CD4-positive, alpha-beta T cell (primary cell): ENCODE measurements around the gene RAG1. TPM values are rescaled to one million over a fixed set of nuclear protein-coding genes. Genes with fewer than 3 reads are reported as not detected.

ENCODE experiments used
- ATAC-seq: fragments of 200-7000 bp; cut with Tn5 transposase; one replicate; pipeline ENCODE4 v1.10.0; 2022; ENCODE audit warnings: mild to moderate bottlenecking; ENCODE audit not compliant: poor library complexity
- CTCF ChIA-PET: fragments of 350-600 bp; sonication (Branson Sonifier 250); formaldehyde crosslinking; loops from one replicate; lab custom pipeline; 2021; ENCODE audit warnings: antibody characterized with exemption, inconsistent platforms; lab: Charles Lee
- POLR2A ChIA-PET: fragments of 350-600 bp; sonication (Branson Sonifier 250); formaldehyde crosslinking; loops from one replicate; lab custom pipeline; 2021; ENCODE audit warnings: antibody characterized with exemption, inconsistent platforms; lab: Charles Lee
- DNase-seq, 14 experiments: peaks; one replicate each; pipeline ENCODE4 v3.0.0-alpha.2; 2013 to 2020; ENCODE audit warnings: mixed read lengths in 2 of 14
- H3K27ac ChIP-seq, 2 donors: one replicate each; pipeline versions ENCODE4 v1.5.1 to v1.7.0; 2013; ENCODE audit warnings: low read length in 2 of 2, low read depth in 1 of 2, mild to moderate bottlenecking in 1 of 2
- H3K27me3 ChIP-seq, 2 experiments: 1 replicate in 1 of 2; 2 replicates in 1 of 2; pipeline versions ENCODE4 v1.6.1 to v1.7.0; 2013; ENCODE audit warnings: low read length in 2 of 2, control low read depth in 1 of 2, mild to moderate bottlenecking in 1 of 2, moderate library complexity in 1 of 2; ENCODE audit not compliant: insufficient read depth in 2 of 2, control insufficient read depth in 1 of 2
- H3K36me3 ChIP-seq: one replicate; pipeline ENCODE4 v1.6.1; 2013; ENCODE audit warnings: low read length, control low read depth; ENCODE audit not compliant: insufficient read depth
- H3K4me1 ChIP-seq: one replicate; pipeline ENCODE4 v1.6.1; 2013; ENCODE audit warnings: low read length, control low read depth; ENCODE audit not compliant: insufficient read depth
- H3K4me3 ChIP-seq: one replicate; pipeline ENCODE4 v1.5.1; 2013; ENCODE audit warnings: mild to moderate bottlenecking, low read length, moderate library complexity
- H3K9me3 ChIP-seq, 2 experiments: 1 replicate in 1 of 2; 2 replicates in 1 of 2; pipeline versions ENCODE4 v1.6.1 to v1.7.0; 2013; ENCODE audit warnings: low read length in 2 of 2, mild to moderate bottlenecking in 2 of 2, control low read depth in 1 of 2, moderate library complexity in 1 of 2; ENCODE audit not compliant: control insufficient read depth in 1 of 2, insufficient read depth in 1 of 2
- H3K27ac Mint-ChIP-seq: one replicate; pipeline ENCODE4 v1.8.0; 2020; ENCODE audit warnings: mixed read lengths
- H3K27me3 Mint-ChIP-seq: one replicate; pipeline ENCODE4 v1.8.0; 2021; ENCODE audit warnings: mixed read lengths
- H3K36me3 Mint-ChIP-seq: one replicate; pipeline ENCODE4 v1.8.0; 2021; ENCODE audit warnings: low read depth, mixed read lengths
- H3K4me1 Mint-ChIP-seq: one replicate; pipeline ENCODE4 v1.8.0; 2021; ENCODE audit warnings: low read depth, mixed read lengths
- H3K4me3 Mint-ChIP-seq: one replicate; pipeline ENCODE4 v1.8.0; 2020; ENCODE audit warnings: mild to moderate bottlenecking, mixed read lengths
- H3K9me3 Mint-ChIP-seq: one replicate; pipeline ENCODE4 v1.8.0; 2020; ENCODE audit warnings: mixed read lengths
- CTCF ChIP-seq: fragments of 200-600 bp; IDR thresholded peaks from one replicate; pipeline ENCODE4 v1.8.0; 2022; ENCODE audit warnings: antibody characterized with exemption, mild to moderate bottlenecking
- intact Hi-C, 2 experiments: fragments of 100-400 bp; cut with DNase I in 1 of 2; cut with micrococcal nuclease in 1 of 2; formaldehyde crosslinking; loops; one replicate each; pipeline versions ENCODE4 v1.15.1 to v1.9.0; 2023 to 2025; cut with DNase I, micrococcal nuclease
- total RNA-seq, 174 experiments: library from RNA in 2 of 174; stranded (reverse) in 2 of 174; gene quantifications; one replicate each; pipeline ENCODE4 v1.2.3 and lab custom pipeline; 2021 to 2026

Gene RAG1
- total RNA-seq, 2 experiments from 2014 or later, result 0.22 TPM; not detected in 1

GRCh38 chr11:36591433-36591832, 23.6 kb downstream of the RAG1 start:
- CTCF ChIA-PET, result no interaction called here
- H3K27me3 Mint-ChIP-seq, result peaks cover 44% of the 10 kb centered on the region

GRCh38 chr11:36594316-36594989, 26.6 kb downstream of the RAG1 start, which contains the start of gene IFTAP:
Gene IFTAP, plus strand, starts transcription at chr11:36594502. Its CDS starts 15,602 bp downstream, at chr11:36610104.
- Mint-ChIP-seq H3K4me1 (peaks cover 16% of the 10 kb centered on the region), H3K4me3 (peak within 1 kb of the TSS; percentile 97), H3K27ac (no peak within 1 kb of the TSS), H3K36me3 (no peaks in the 10 kb centered on the region), H3K27me3 (peaks cover 50% of the 10 kb centered on the region), H3K9me3 (no peaks in the 10 kb centered on the region)
- ChIA-PET POLR2A (no interaction called here), CTCF (no interaction called here)
- Histone ChIP-seq H3K9me3 (no peaks in the 10 kb centered on the region), H3K4me3 (peak within 1 kb of the TSS; percentile 62), H3K36me3 (no peaks in the 10 kb centered on the region), H3K27me3 (peaks cover 4 to 23% of the 10 kb centered on the region in 2 experiments), H3K4me1 (peaks cover 7% of the 10 kb centered on the region), H3K27ac (no peak within 1 kb of the TSS)
- DNase-seq, result peak in 8 of 14 experiments; percentile 2 to 66 (median 26)
- TF ChIP-seq CTCF, result no peak
- intact Hi-C loops, result no loop called here
- peak; percentile 81 for ATAC-seq

More at GRCh38 chr11:36591433-36591832, 23.6 kb downstream of the RAG1 start:
- H3K9me3 Mint-ChIP-seq, result no peaks in the 10 kb centered on the region
- Histone ChIP-seq H3K36me3 (no peaks in the 10 kb centered on the region), H3K27ac (no peak overlapping the region), H3K27me3 (peaks cover 4 to 23% of the 10 kb centered on the region in 2 experiments), H3K9me3 (no peaks in the 10 kb centered on the region), H3K4me1 (peaks cover 7% of the 10 kb centered on the region), H3K4me3 (no peak overlapping the region)
- H3K36me3 Mint-ChIP-seq, result no peaks in the 10 kb centered on the region
- H3K4me1 Mint-ChIP-seq, result peaks cover 16% of the 10 kb centered on the region
- DNase-seq, result no peak
- ATAC-seq, result no peak
- no peak for TF ChIP-seq CTCF
- H3K27ac Mint-ChIP-seq, result no peak overlapping the region
- no peak overlapping the region for H3K4me3 Mint-ChIP-seq
- intact Hi-C loops, result no loop called here
- POLR2A ChIA-PET, result no interaction called here

- ChIA-PET POLR2A (no interaction called here), CTCF (no interaction called here)
- peaks cover 16% of the 10 kb centered on the region for H3K4me1 Mint-ChIP-seq
- Histone ChIP-seq H3K4me1 (peaks cover 7% of the 10 kb centered on the region), H3K9me3 (peaks cover 0 to 3% of the 10 kb centered on the region in 2 experiments), H3K27me3 (peaks cover 4 to 23% of the 10 kb centered on the region in 2 experiments), H3K36me3 (no peaks in the 10 kb centered on the region), H3K4me3 (no peak overlapping the region), H3K27ac (no peak overlapping the region)
- intact Hi-C loops, result no loop called here
- H3K36me3 Mint-ChIP-seq, result no peaks in the 10 kb centered on the region
- peaks cover 64% of the 10 kb centered on the region for H3K27me3 Mint-ChIP-seq
- H3K27ac Mint-ChIP-seq, result no peak overlapping the region
- H3K9me3 Mint-ChIP-seq, result no peaks in the 10 kb centered on the region
- TF ChIP-seq CTCF, result no peak
- no peak for ATAC-seq
- DNase-seq, result no peak
- no peak overlapping the region for H3K4me3 Mint-ChIP-seq
Observed at GRCh38 chr11:36596880-36597279, 29.1 kb downstream of the RAG1 start.
